Measurements from ENCODE around the gene TNNI2.

The TNNI2 gene

GRCh38 chr11:1822648-1823375, 16.0 kb upstream of the TNNI2 start:
- DNase-seq = no peak

DNA sequence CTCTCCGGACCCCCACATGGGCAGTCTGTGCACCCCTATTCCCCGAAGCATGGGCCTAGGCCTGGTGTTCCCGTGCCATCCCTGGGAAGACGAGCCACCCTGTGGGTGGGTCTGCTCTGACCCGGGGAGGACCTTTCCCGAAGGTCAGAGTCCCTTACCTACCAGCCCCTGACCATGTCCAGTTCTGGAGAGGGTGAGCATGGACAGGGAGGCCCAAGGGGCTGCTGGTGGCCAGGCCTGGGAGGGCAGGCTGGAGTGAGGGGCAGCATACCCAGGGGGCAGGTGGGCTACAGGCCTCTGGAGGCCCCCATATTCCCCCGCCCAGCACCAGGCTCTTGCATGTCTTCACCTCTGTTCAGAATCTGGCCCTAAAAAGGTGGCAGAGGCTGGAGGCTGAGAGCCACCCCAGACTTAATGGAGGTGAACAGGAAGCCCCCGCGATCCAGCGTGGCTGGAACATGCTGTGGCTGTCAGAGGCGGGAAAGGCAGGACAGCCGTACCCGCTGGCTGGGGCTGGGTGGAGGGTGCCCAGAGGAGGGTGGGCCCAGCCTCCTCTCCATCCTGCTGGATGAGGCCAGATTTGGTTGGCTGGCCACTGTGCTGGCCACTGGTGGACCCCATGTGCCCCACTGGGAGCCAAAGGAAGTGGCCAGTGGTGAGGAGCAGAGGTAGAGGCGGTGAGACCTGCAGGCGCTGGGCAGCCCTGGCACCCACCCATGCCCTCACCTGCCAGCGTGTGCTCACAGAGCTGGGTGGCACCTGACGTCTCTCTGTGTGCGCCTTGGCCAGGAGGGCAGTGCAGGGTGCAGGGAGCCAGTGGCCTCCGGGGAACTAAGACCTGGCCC, 15.2 kb upstream of the TNNI2 start:
- DNase-seq = no peak

GRCh38 chr11:1824221-1825038, 14.4 kb upstream of the TNNI2 start:
- DNase-seq = no peak

DNA sequence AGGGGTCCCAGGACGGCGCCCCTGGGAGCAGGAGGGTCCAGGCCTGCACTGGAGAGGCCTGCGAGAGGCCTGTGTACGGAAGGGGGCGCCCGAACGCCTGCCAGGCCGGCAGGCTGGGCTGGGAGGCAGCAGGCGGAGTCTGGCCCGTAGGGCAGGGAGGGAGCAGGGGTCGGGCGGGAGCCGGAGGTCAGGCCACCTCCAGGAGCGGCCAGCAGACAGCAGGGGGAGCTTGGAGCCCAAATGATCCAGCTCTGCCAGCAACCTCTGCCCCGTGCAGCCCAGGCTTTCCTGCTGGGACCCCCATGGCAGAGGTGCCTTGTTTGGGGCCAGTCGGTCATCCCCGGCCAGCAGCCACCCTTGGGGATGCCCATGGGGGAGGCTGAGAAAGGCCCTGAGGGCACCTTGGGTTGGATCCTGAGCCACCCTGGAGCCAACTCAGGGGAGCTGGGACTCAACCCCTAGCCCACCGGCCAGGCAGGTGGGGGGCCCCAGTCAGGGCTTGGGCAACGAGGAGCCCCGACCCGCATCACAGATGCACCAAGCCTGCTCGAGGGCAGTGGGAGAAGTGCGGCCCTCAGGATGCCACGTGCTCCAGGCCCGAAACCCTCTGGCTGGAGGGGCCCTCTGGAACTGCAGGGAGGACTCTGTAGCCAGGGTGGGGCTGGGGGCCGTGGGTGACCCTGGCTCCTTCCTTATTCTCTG, 13.6 kb upstream of the TNNI2 start:
- DNase-seq = peak; percentile 33

DNA sequence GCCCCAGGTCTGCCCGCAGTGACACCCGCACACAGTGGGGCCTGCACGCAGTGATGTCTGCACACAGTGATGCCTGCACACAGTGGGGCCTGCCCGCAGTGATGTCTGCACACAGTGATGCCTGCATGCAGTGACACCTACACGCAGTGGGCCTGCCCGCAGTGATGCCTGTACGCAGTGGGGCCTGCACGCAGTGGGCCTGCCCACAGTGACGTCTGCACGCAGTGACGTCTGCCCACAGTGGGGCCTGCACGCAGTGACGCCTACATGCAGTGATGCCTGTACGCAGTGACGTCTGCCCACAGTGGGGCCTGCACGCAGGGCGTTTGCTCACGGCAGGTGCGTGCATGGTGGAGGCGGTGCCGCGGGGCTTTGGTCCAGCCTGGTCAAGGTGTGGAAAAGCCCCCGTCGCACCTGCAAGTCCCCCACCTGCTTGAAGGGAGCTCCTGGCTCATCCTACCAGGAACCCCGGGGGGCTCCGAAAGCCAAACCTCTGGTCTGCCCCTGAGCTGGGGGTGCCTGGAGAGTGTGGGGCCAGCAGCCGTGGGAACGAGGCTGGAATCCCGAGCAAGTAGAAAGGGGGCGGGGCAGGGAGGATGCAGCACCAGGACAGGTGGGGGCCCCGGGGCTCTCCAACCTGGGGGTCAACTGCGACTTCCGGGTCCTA, 12.9 kb upstream of the TNNI2 start:
- DNase-seq = no peak

DNA sequence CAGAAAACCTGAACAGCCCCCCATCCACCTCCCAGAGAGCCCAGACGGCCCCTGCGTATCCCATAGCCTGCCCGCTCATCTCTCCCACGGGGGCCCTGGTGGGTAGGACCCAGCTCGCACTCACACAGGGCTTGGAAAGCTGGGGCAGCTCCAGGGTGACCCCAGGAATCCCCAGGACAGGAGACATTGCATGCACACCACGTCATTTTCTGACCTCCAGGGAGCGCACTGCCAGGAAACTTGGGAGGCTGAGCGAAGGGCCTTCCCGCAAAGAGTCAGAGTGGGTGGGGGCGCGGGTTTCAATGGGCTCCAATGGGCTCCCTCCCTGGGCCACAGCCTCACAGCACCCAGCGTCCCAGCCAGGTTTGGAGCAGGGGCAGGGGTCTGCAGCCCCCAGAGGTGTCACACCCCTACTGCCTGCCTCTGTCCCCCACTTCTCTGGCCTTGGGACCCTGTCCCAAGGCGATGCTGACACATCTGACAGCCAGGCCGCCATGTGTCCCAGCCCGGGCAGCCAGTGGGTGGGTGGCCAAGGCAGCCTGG, 12.2 kb upstream of the TNNI2 start:
- DNase-seq = no peak

GRCh38 chr11:1827095-1827813, 11.5 kb upstream of the TNNI2 start:
- no peak for DNase-seq

DNA sequence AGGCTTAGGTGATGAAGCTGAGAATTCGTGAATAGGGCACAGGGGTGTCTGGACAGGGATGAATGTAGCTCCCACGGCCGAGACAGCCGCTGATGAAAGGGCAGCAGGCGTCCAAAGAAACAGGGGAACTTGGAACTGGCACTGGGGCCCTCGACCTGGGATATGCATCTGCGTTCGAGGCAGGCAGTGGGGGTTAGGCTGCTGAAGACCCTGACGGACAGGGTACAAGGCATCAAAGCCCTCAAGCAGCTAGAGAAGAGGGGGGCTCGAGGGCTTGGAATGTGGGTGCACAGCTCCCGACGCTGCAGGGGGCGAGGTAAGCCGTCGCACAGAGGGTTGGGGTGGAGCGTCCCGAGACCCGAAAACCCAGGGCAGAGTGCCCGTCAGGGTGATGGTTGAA, 10.8 kb upstream of the TNNI2 start:
- DNase-seq = no peak

DNA sequence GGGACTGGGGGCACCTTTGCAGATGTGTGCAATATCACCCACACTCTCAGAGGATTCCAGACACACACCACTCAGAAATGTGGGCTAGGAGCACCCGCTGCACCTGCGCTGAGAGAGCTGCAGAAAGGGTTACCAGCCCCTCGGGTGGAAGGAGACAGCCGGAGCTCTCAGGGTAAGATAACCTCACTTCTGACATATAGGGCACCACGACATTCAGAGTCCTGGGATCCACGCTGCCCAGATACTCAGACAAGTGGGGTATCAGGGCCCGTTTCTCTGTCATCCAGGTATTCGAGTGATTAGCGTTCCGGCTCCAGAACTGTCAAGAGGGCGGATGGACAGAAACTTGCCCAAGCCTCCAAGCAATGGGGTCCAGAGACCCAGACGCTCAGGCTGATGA, 10.2 kb upstream of the TNNI2 start:
- DNase-seq = no peak

DNA sequence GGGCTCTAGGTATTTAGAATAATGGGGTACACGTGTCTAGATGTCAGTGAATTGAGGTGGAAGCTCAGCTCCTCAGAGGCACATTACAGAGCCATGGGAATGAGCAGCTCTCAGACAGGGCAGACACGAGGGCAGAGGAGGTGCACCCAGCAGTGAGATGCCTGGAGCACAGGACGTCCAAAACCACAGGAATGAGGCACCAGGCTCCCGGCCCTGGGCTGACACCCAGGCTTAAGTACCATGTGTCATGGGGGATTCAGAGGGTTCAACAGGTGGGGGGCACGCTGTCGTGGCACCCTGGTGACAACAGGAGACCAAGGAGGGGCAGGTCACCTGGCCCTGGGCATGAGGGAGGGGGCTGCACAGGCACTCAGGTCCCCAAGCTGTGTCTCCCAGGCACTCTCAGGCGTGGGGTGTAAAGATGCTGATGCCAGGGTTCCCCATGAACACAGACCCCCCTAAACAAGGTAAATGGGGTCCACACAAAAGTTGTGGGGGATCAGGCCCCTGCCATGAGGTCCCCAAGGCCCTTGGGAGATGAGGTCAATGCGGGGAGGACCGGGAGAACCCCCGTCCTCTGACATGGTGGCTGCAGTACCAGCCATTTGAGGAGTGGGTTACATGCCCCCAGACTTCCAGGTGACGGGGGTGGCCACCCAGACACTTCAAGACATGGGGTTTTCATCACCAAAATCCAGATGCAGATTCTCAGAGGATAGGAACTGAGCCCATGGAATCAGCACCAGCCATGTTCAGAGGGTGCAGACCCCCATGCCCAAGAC, 9.6 kb upstream of the TNNI2 start:
- no peak for DNase-seq

DNA sequence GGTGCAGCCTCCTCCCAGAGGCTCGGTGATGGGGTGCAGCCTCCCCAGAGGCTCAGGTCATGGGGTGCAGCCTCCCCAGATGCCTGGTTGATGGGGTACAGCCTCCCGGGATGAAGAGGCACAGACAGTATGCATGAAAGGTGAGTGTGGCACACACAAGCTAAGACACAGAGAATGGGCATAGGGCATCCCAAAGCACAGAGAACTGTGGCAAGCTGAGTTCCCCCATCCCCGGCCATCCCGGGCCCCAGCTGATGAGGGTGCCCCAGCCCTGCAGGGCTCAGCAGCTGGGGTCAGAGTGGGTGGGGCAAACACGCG, 8.8 kb upstream of the TNNI2 start:
- no peak for DNase-seq

- DNase-seq = no peak
These were observed 8.2 kb upstream of the TNNI2 start for GRCh38 chr11:1830322-1831223.

- DNase-seq = no peak
These were observed 7.2 kb upstream of the TNNI2 start for GRCh38 chr11:1831338-1832210.

DNA sequence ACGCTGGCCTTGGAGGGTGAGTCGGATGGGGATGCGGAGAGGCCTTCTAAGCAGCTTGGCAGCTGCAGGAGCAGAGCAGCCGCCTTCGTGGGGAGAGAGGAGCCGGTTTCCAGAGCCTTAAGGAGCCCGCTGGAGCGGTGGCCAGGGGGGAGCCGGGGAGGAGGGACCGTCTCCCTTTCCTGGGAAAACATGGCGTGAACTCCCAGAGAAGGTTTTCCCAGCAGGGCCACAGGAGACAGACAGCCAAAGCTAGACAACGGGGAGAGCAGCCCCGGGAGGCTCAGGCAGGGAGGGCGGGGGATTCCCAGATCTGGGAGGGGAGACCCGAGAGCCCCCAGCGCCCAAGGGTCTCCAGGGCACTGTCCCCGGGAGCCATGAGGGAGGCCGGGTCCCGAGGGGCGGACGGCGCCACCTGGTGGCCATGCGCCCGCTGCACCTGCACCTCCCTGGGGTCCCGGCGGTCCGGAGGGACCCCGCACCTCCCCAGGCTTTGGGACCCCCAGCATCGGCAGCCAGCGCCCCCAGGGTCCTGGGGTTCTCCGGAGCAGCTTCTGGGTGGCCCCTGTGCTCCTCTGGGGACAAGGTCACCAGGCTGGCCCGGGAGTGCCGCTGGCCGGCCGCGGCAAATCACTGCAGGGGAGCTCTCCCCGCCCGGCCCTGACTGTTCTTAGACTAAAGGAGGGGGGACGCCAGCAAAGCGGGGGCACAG, 6.4 kb upstream of the TNNI2 start:
- DNase-seq = peak; percentile 69

DNA sequence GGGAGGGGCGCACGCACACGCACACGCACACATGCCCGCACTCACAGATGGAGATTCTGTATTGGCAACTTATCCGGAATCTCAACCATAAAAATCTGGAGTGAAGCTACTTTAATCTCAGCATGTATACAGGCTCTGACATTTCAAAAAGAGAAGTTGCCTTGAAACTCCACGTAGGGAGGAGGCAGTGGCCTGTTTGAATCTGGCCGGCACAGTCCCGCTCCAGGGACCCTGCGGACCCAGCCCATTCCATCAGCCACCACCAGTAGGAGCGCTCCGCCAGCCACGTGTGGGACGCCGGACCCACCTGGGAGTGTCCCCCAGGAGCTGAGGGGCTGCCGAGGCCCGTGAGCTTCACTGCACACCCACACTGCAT, 5.9 kb upstream of the TNNI2 start:
- DNase-seq = no peak

DNA sequence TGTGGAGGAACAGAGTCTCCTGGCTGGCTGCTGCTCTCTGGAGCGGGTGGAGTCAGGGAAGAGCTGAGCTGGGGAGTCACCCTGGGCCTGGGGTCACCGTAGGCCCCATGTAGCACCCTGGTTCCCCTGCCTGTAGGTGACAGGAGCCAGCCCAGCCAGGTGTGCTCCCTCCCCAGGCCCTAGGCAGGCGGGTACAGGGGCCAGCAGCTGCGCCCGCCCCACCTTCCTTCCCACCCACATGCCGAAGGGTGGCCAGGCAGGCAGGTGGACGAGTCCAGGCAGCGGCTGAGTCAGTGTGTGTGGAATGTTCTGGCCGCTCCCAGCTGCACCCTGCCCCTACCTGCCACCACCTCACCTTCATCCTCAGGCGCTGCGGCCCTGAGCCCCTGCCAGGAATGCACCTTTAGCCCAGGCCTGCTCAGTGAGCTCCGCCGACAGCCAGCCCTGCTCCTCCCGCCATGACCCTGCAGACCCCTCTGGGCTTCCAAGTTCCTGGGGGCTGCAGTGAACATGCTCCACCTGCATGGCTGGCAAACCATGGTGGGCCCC, 4.6 kb upstream of the TNNI2 start:
- DNase-seq = no peak
